HG02885 (cell line): ENCODE results near the gene UQCC2.

Experiments used
- ATAC-seq: cut with Tn5 transposase; IDR thresholded peaks from one replicate; pipeline ENCODE4 v1.9.1; 2021; ENCODE audit warnings: mild to moderate bottlenecking; ENCODE audit not compliant: unreplicated experiment, poor library complexity

UQCC2 gene

GRCh38 chr6:33709605-33710295 is 1.8 kb downstream of the UQCC2 start:
- no peak for ATAC-seq

- no peak for ATAC-seq
Observed at GRCh38 chr6:33708516-33709204, 2.8 kb downstream of the UQCC2 start.

GRCh38 chr6:33707771-33708170 is 3.7 kb downstream of the UQCC2 start:
- no peak for ATAC-seq

- no peak for ATAC-seq
Observed at GRCh38 chr6:33705955-33706725, 5.4 kb downstream of the UQCC2 start.

GRCh38 chr6:33705268-33705885 is 6.1 kb downstream of the UQCC2 start:
- ATAC-seq: no peak

- no peak for ATAC-seq
Observed at GRCh38 chr6:33704215-33705066, 7.1 kb downstream of the UQCC2 start.

- ATAC-seq: no peak
Observed at GRCh38 chr6:33702345-33702977, 9.0 kb downstream of the UQCC2 start.

- ATAC-seq: peak; percentile 69
Observed at GRCh38 chr6:33700391-33701050, 11.0 kb downstream of the UQCC2 start.

GRCh38 chr6:33699739-33700138 is 11.8 kb downstream of the UQCC2 start:
- ATAC-seq: no peak

- ATAC-seq: no peak
Observed at GRCh38 chr6:33699131-33699530, 12.4 kb downstream of the UQCC2 start.

- ATAC-seq: no peak
Observed at GRCh38 chr6:33698494-33698893, 13.0 kb downstream of the UQCC2 start.

GRCh38 chr6:33697845-33698244 is 13.7 kb downstream of the UQCC2 start:
- ATAC-seq: no peak

- no peak for ATAC-seq
Observed at GRCh38 chr6:33696548-33697518, 14.7 kb downstream of the UQCC2 start.

- ATAC-seq: no peak
Observed at GRCh38 chr6:33696076-33696475, 15.4 kb downstream of the UQCC2 start.

GRCh38 chr6:33695451-33695887 is 16.0 kb downstream of the UQCC2 start:
- no peak for ATAC-seq

GRCh38 chr6:33694977-33695376 is 16.5 kb downstream of the UQCC2 start:
- ATAC-seq: no peak

- no peak for ATAC-seq
Observed at GRCh38 chr6:33694401-33694931, 17.0 kb downstream of the UQCC2 start.
